Lung (tissue), 12 donors: Measurements from ENCODE around the gene SLC8A1. TPM values are rescaled to one million over a fixed set of nuclear protein-coding genes. Genes with fewer than 3 reads are reported as not detected.
A peak's percentile ranks its signal among the peaks of the same experiment; 100 is the strongest.

ENCODE experiments used
- ATAC-seq: fragments of 200-7000 bp; cut with Tn5 transposase; one replicate; pipeline ENCODE4 v1.9.1; 2020; ENCODE audit warnings: moderate number of reproducible peaks; ENCODE audit not compliant: insufficient read depth, low FRiP score
- DNase-seq, 3 donors: peaks; one replicate each; pipeline ENCODE4 v3.0.0-alpha.2; 2013 to 2017
- H3K27ac ChIP-seq, 2 donors: one replicate each; pipeline ENCODE4 v1.5.1; 2013; ENCODE audit warnings: mild to moderate bottlenecking in 2 of 2, moderate library complexity in 2 of 2, control low read depth in 1 of 2, inconsistent platforms in 1 of 2, low read depth in 1 of 2, low read length in 1 of 2
- H3K27me3 ChIP-seq, 3 donors: one replicate each; pipeline ENCODE4 v1.5.1; 2013; ENCODE audit warnings: low read length in 2 of 3; ENCODE audit not compliant: control insufficient read depth in 3 of 3, insufficient read depth in 3 of 3
- H3K36me3 ChIP-seq, 4 donors: one replicate each; pipeline ENCODE4 v1.5.1; 2013; ENCODE audit warnings: low read length in 4 of 4, mild to moderate bottlenecking in 1 of 4, moderate library complexity in 1 of 4; ENCODE audit not compliant: control insufficient read depth in 4 of 4, insufficient read depth in 4 of 4
- H3K4me1 ChIP-seq, 5 donors: one replicate each; pipeline ENCODE4 v1.5.1; 2013; ENCODE audit warnings: low read length in 5 of 5, mild to moderate bottlenecking in 2 of 5, moderate library complexity in 1 of 5; ENCODE audit not compliant: control insufficient read depth in 5 of 5, insufficient read depth in 5 of 5
- H3K4me3 ChIP-seq: one replicate; pipeline ENCODE4 v1.5.1; 2013; ENCODE audit warnings: mild to moderate bottlenecking, control low read depth, moderate library complexity
- H3K9ac ChIP-seq, 2 donors: one replicate each; pipeline ENCODE4 v1.5.1; 2013; ENCODE audit warnings: low read length in 2 of 2, control low read depth in 1 of 2; ENCODE audit not compliant: insufficient read depth in 1 of 2
- H3K9me3 ChIP-seq, 4 donors: one replicate each; pipeline ENCODE4 v1.5.1; 2013; ENCODE audit warnings: low read length in 3 of 4, mild to moderate bottlenecking in 1 of 4, moderate library complexity in 1 of 4; ENCODE audit not compliant: control insufficient read depth in 4 of 4, insufficient read depth in 3 of 4
- CTCF ChIP-seq: IDR thresholded peaks from 2 replicates; pipeline ENCODE4 v1.5.1; 2012; ENCODE audit warnings: mild to moderate bottlenecking; ENCODE audit errors: control extremely low read depth, extremely low read depth
- WGBS, 2 donors: extraction: QIAGEN DNeasy Blood & Tissue Kit; methylation state at CpG; one replicate each; pipeline ENCODE4 v1.1.7; 2013; 5-methylcytosine and 5-hydroxymethylcytosine counted together
- polyA plus RNA-seq, 2 donors: library from polyadenylated mRNA; stranded (reverse); fragments of 200-250 nt; gene quantifications; one replicate each; pipeline ENCODE4 v1.2.1, GENCODE V29; 2013
- total RNA-seq, 2 donors: library from RNA; depleted of rRNA in 1 of 2; stranded (reverse); fragments of >200 nt in 1 of 2; gene quantifications; one replicate each; pipeline ENCODE4 v1.2.1, GENCODE V29; 2014 to 2021
- donor health status: control.
- donor health status: control.
- donor health status: Bipolar disorder and iron deficiency.
- donor health status: healthy.
- donor health status: DM: yes; HTN: yes; CAD: no.

The SLC8A1 gene
- total and polyA plus RNA-seq, 4 donors, result 1.2 to 34.7 (median 18.4) TPM

GRCh38 chr2:40487602-40488001 lies 35.7 kb upstream of the SLC8A1 start:
- Histone ChIP-seq H3K27ac (peak overlapping the region in 1 of 2 donors; percentile 85), H3K9ac (no peak overlapping the region), H3K4me3 (no peak overlapping the region), H3K4me1 (peaks cover 0 to 18% (median 10%) of the 10 kb centered on the region in 5 donors), H3K9me3 (peaks cover 0 to 3% (median 0%) of the 10 kb centered on the region in 4 donors), H3K36me3 (no peaks in the 10 kb centered on the region), H3K27me3 (no peaks in the 10 kb centered on the region)
- 66 to 77% methylated on average over 2 of the region's 2 CpGs for WGBS, 2 donors
- no peak for TF ChIP-seq CTCF
- ATAC-seq (no peak), DNase-seq (peak in 2 of 3 donors; percentile 17 to 33)

- Histone ChIP-seq H3K9ac (no peak overlapping the region), H3K4me1 (peaks cover 0 to 18% (median 10%) of the 10 kb centered on the region in 5 donors), H3K9me3 (peaks cover 0 to 3% (median 0%) of the 10 kb centered on the region in 4 donors), H3K36me3 (no peaks in the 10 kb centered on the region), H3K4me3 (no peak overlapping the region), H3K27me3 (no peaks in the 10 kb centered on the region), H3K27ac (peak overlapping the region in 1 of 2 donors; percentile 56)
- WGBS, 2 donors, result 72 to 96% methylated on average over 2 to 3 of the region's 3 CpGs
- DNase-seq, result no peak
- TF ChIP-seq CTCF, result no peak
- ATAC-seq, result no peak
Observed at GRCh38 chr2:40485854-40486253, 34.0 kb upstream of the SLC8A1 start.

- no peak for TF ChIP-seq CTCF
- 26 to 73% methylated on average over 2 of the region's 2 CpGs for WGBS, 2 donors
Observed at GRCh38 chr2:40485318-40485717, 33.4 kb upstream of the SLC8A1 start.

More at GRCh38 chr2:40485318-40485717, 33.4 kb upstream of the SLC8A1 start:
- DNase-seq (no peak), ATAC-seq (no peak)
- Histone ChIP-seq H3K4me1 (peaks cover 0 to 18% (median 10%) of the 10 kb centered on the region in 5 donors), H3K9me3 (peaks cover 0 to 3% (median 0%) of the 10 kb centered on the region in 4 donors), H3K36me3 (no peaks in the 10 kb centered on the region), H3K27me3 (no peaks in the 10 kb centered on the region), H3K27ac (peak overlapping the region in 1 of 2 donors; percentile 53), H3K4me3 (no peak overlapping the region), H3K9ac (no peak overlapping the region)
